ENCODE data around the gene PRKCB.

- TF ChIP-seq CTCF (optimal IDR thresholded peaks at IDR 0.05 in 1 of 3, IDR thresholded peaks at IDR 0.05 in 1 of 3, conservative IDR thresholded peaks at IDR 0.05 in 1 of 3; ENCODE audit: extremely low read depth in 1 of 3, insufficient read depth in 2 of 3, low read length in 3 of 3) (no peak), EZH2 (IDR thresholded peaks at IDR 0.05; ENCODE audit: low read length) (no peak)
Measured at GRCh38 chr16:23907903-23908302, 72.1 kb downstream of the PRKCB start.

Data from keratinocyte (primary cell).